ENCODE results near the gene STXBP6. TPM values are rescaled to one million over a fixed set of nuclear protein-coding genes. Genes with fewer than 3 reads are reported as not detected.

Gene STXBP6
- total and polyA plus RNA-seq, 2 of the 13 experiments (the other 11 are each of a cell fraction or from before 2014, with no cell fraction given), result 35.3 to 42.8 TPM

DNA sequence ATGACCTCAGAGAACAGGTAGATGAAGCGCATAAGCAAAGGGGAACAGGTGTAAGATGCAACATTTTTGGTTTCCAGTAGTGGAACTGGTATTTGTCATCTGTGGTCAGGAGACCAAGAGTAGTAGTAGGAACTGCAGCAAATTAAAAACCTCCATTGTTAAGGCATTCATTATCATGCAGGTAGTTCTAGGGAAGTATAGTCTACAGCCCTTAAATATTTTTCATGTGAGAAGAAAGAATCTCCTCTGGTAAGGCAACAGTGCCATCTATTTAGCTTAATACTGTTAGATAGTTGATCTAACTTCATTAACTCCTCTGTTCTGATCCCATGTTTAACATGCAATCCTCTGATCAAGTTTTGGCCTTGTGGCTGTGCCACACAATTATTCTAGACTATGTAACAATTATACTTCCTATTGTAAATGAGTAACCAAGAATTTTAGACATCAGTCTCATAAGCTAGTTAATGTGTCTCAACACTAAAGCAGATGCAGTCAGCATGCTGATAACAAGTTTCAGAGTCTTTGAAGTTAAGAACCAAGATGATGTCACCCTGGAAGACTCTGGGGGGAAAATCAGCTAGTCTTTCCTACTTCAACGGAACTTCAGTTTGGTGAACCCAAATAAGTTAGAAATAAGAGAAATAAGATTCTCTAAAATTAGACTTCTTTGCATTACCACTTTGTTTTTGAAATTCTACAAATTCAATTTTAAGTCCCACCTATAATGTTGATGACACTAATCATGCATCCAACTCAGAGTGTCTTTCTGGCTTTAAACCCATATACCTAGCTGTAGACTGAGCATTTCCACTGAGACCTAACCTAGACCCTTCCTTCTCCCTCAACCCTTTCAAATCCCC, 70.9 kb downstream of the STXBP6 start (continued):
- TF ChIP-seq CAMTA2 (CRISPR knock-in tag; IDR thresholded peaks at IDR 0.05; ENCODE audit: borderline replicate concordance), result no peak
- no peak for TF ChIP-seq XBP1 (CRISPR knock-in tag; IDR thresholded peaks at IDR 0.05)
- TF ChIP-seq ZNF138 (CRISPR knock-in tag; IDR thresholded peaks at IDR 0.05; ENCODE audit: low read depth), result no peak
- 0 out of 2 replicates have a peak, but pooled peaks have one; percentile 56 for TF ChIP-seq KLF11 (CRISPR knock-in tag; IDR thresholded peaks at IDR 0.05)
- TF ChIP-seq ETV5 (CRISPR knock-in tag; IDR thresholded peaks at IDR 0.05; ENCODE audit: borderline replicate concordance), result peak; percentile 35; the same call in 1 of the 2 replicates
- TF ChIP-seq, protein P1, sequence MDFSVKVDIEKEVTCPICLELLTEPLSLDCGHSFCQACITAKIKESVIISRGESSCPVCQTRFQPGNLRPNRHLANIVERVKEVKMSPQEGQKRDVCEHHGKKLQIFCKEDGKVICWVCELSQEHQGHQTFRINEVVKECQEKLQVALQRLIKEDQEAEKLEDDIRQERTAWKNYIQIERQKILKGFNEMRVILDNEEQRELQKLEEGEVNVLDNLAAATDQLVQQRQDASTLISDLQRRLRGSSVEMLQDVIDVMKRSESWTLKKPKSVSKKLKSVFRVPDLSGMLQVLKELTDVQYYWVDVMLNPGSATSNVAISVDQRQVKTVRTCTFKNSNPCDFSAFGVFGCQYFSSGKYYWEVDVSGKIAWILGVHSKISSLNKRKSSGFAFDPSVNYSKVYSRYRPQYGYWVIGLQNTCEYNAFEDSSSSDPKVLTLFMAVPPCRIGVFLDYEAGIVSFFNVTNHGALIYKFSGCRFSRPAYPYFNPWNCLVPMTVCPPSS (IDR thresholded peaks at IDR 0.05), result 0 out of 2 replicates have a peak, but pooled peaks have one; percentile 23
- no peak for TF ChIP-seq ZNF296 (CRISPR knock-in tag; conservative IDR thresholded peaks at IDR 0.05)
- TF ChIP-seq, protein P2, sequence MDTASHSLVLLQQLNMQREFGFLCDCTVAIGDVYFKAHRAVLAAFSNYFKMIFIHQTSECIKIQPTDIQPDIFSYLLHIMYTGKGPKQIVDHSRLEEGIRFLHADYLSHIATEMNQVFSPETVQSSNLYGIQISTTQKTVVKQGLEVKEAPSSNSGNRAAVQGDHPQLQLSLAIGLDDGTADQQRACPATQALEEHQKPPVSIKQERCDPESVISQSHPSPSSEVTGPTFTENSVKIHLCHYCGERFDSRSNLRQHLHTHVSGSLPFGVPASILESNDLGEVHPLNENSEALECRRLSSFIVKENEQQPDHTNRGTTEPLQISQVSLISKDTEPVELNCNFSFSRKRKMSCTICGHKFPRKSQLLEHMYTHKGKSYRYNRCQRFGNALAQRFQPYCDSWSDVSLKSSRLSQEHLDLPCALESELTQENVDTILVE (CRISPR knock-in tag; IDR thresholded peaks at IDR 0.05), result peak; percentile 67; the same call in 1 of the 2 replicates
- no peak; the same call in 1 of the 2 replicates for TF ChIP-seq ARID2 (CRISPR knock-in tag; IDR thresholded peaks at IDR 0.05; ENCODE audit: borderline replicate concordance)
- TF ChIP-seq SATB2 (CRISPR knock-in tag; IDR thresholded peaks at IDR 0.05), result no peak
- no peak for TF ChIP-seq ARNT (IDR thresholded peaks at IDR 0.05)
- no peak for TF ChIP-seq RFXAP (CRISPR knock-in tag; IDR thresholded peaks at IDR 0.05; ENCODE audit: borderline replicate concordance)
- peak; percentile 92 for TF ChIP-seq TCF7 (IDR thresholded peaks at IDR 0.05; ENCODE audit: low read depth)
- TF ChIP-seq, protein P3, sequence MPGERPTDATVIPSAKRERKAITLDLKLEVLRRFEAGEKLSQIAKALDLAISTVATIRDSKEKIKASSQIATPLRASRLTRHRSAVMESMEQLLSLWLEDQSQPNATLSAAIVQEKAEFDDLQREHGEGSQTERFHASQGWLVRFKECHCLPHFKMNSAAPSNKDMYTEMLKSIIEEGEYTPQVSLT (CRISPR knock-in tag; IDR thresholded peaks at IDR 0.05; ENCODE audit: borderline replicate concordance, low read depth), result no peak
- peak; percentile 55; the same call in 1 of the 2 replicates for TF ChIP-seq ZMYM2 (CRISPR knock-in tag; IDR thresholded peaks at IDR 0.05)
- TF ChIP-seq, protein P4, sequence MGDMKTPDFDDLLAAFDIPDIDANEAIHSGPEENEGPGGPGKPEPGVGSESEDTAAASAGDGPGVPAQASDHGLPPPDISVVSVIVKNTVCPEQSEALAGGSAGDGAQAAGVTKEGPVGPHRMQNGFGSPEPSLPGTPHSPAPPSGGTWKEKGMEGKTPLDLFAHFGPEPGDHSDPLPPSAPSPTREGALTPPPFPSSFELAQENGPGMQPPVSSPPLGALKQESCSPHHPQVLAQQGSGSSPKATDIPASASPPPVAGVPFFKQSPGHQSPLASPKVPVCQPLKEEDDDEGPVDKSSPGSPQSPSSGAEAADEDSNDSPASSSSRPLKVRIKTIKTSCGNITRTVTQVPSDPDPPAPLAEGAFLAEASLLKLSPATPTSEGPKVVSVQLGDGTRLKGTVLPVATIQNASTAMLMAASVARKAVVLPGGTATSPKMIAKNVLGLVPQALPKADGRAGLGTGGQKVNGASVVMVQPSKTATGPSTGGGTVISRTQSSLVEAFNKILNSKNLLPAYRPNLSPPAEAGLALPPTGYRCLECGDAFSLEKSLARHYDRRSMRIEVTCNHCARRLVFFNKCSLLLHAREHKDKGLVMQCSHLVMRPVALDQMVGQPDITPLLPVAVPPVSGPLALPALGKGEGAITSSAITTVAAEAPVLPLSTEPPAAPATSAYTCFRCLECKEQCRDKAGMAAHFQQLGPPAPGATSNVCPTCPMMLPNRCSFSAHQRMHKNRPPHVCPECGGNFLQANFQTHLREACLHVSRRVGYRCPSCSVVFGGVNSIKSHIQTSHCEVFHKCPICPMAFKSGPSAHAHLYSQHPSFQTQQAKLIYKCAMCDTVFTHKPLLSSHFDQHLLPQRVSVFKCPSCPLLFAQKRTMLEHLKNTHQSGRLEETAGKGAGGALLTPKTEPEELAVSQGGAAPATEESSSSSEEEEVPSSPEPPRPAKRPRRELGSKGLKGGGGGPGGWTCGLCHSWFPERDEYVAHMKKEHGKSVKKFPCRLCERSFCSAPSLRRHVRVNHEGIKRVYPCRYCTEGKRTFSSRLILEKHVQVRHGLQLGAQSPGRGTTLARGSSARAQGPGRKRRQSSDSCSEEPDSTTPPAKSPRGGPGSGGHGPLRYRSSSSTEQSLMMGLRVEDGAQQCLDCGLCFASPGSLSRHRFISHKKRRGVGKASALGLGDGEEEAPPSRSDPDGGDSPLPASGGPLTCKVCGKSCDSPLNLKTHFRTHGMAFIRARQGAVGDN (CRISPR knock-in tag; IDR thresholded peaks at IDR 0.05), result no peak
- TF ChIP-seq TP53 (CRISPR knock-in tag; conservative IDR thresholded peaks at IDR 0.05), result no peak; the same call in 1 of the 2 replicates
- TF ChIP-seq ZNF761 (CRISPR knock-in tag; conservative IDR thresholded peaks at IDR 0.05), result no peak
- no peak for TF ChIP-seq MYC (CRISPR knock-in tag; IDR thresholded peaks at IDR 0.05; ENCODE audit: borderline replicate concordance)
- TF ChIP-seq, protein P5, sequence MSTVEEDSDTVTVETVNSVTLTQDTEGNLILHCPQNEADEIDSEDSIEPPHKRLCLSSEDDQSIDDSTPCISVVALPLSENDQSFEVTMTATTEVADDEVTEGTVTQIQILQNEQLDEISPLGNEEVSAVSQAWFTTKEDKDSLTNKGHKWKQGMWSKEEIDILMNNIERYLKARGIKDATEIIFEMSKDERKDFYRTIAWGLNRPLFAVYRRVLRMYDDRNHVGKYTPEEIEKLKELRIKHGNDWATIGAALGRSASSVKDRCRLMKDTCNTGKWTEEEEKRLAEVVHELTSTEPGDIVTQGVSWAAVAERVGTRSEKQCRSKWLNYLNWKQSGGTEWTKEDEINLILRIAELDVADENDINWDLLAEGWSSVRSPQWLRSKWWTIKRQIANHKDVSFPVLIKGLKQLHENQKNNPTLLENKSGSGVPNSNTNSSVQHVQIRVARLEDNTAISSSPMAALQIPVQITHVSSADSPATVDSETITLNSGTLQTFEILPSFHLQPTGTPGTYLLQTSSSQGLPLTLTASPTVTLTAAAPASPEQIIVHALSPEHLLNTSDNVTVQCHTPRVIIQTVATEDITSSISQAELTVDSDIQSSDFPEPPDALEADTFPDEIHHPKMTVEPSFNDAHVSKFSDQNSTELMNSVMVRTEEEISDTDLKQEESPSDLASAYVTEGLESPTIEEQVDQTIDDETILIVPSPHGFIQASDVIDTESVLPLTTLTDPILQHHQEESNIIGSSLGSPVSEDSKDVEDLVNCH (CRISPR knock-in tag; IDR thresholded peaks at IDR 0.05), result no peak

Data from HepG2 (cell line).